Measurements from ENCODE around the gene TRANK1. TPM values are rescaled to one million over a fixed set of nuclear protein-coding genes. Genes with fewer than 3 reads are reported as not detected.

The TRANK1 gene
- total and polyA plus RNA-seq, 4 donors = 2.9 to 40.0 (median 10.2) TPM

GRCh38 chr3:36827133-36827532, 117.7 kb downstream of the TRANK1 start:
- H3K9me3 ChIP-seq (ENCODE audit: control insufficient read depth in 4 of 4, low read length in 3 of 4) = no peaks in the 10 kb centered on the region
- 96% methylated on average over 5 of the region's 5 CpGs for WGBS
- peaks cover 0 to 55% (median 47%) of the 10 kb centered on the region in 4 donors for H3K36me3 ChIP-seq (ENCODE audit: control insufficient read depth in 4 of 4, insufficient read depth in 3 of 4, low read depth in 1 of 4, low read length in 3 of 4)
- no peak overlapping the region for H3K4me3 ChIP-seq (ENCODE audit: low read depth in 1 of 3, low read length in 3 of 3)
- H3K27me3 ChIP-seq (ENCODE audit: control insufficient read depth in 4 of 4, insufficient read depth in 4 of 4, low read length in 3 of 4) = no peaks in the 10 kb centered on the region
- H3K9ac ChIP-seq (ENCODE audit: low read depth in 1 of 2, low read length in 2 of 2) = no peak overlapping the region
- H3K4me1 ChIP-seq (ENCODE audit: control insufficient read depth in 4 of 4, insufficient read depth in 4 of 4, low read length in 3 of 4) = no peaks in the 10 kb centered on the region
- DNase-seq (ENCODE audit: low spot score) = no peak
- no peak overlapping the region for H3K27ac ChIP-seq (ENCODE audit: low read depth in 1 of 2, low read length in 2 of 2)
- TF ChIP-seq ZBTB33 (IDR thresholded peaks at IDR 0.05) = no peak
- no peak for TF ChIP-seq RAD21 (IDR thresholded peaks at IDR 0.05)
- no peak for TF ChIP-seq CTCF (IDR thresholded peaks at IDR 0.05; ENCODE audit: low read depth, low read length, missing input control)

- no peak for DNase-seq (ENCODE audit: low spot score)
- WGBS = 97% methylated on average over 6 of the region's 6 CpGs
- Histone ChIP-seq H3K27me3 (ENCODE audit: control insufficient read depth in 4 of 4, insufficient read depth in 4 of 4, low read length in 3 of 4) (no peaks in the 10 kb centered on the region), H3K4me3 (ENCODE audit: low read depth in 1 of 3, low read length in 3 of 3) (no peak overlapping the region), H3K4me1 (ENCODE audit: control insufficient read depth in 4 of 4, insufficient read depth in 4 of 4, low read length in 3 of 4) (no peaks in the 10 kb centered on the region), H3K36me3 (ENCODE audit: control insufficient read depth in 4 of 4, insufficient read depth in 3 of 4, low read depth in 1 of 4, low read length in 3 of 4) (peaks cover 0 to 46% (median 39%) of the 10 kb centered on the region in 4 donors), H3K9ac (ENCODE audit: low read depth in 1 of 2, low read length in 2 of 2) (no peak overlapping the region), H3K9me3 (ENCODE audit: control insufficient read depth in 4 of 4, low read length in 3 of 4) (no peaks in the 10 kb centered on the region), H3K27ac (ENCODE audit: low read depth in 1 of 2, low read length in 2 of 2) (no peak overlapping the region)
- no peak for TF ChIP-seq HNF4A (conservative IDR thresholded peaks at IDR 0.05)
- TF ChIP-seq FOXA2 (IDR thresholded peaks at IDR 0.05) = no peak
These were observed 118.6 kb downstream of the TRANK1 start for GRCh38 chr3:36826240-36826639.

GRCh38 chr3:36824443-36824842, 120.4 kb downstream of the TRANK1 start:
- H3K9me3 ChIP-seq (ENCODE audit: control insufficient read depth in 4 of 4, low read length in 3 of 4) = no peaks in the 10 kb centered on the region
- H3K36me3 ChIP-seq (ENCODE audit: control insufficient read depth in 4 of 4, insufficient read depth in 3 of 4, low read depth in 1 of 4, low read length in 3 of 4) = peaks cover 0 to 35% (median 28%) of the 10 kb centered on the region in 4 donors
- no peaks in the 10 kb centered on the region for H3K4me1 ChIP-seq (ENCODE audit: control insufficient read depth in 4 of 4, insufficient read depth in 4 of 4, low read length in 3 of 4)
- H3K4me3 ChIP-seq (ENCODE audit: low read depth in 1 of 3, low read length in 3 of 3) = no peak overlapping the region
- WGBS = over 99% methylated on average over 4 of the region's 4 CpGs
- H3K27ac ChIP-seq (ENCODE audit: low read depth in 1 of 2, low read length in 2 of 2) = no peak overlapping the region
- DNase-seq (ENCODE audit: low spot score) = no peak
- H3K27me3 ChIP-seq (ENCODE audit: control insufficient read depth in 4 of 4, insufficient read depth in 4 of 4, low read length in 3 of 4) = no peaks in the 10 kb centered on the region
- no peak overlapping the region for H3K9ac ChIP-seq (ENCODE audit: low read depth in 1 of 2, low read length in 2 of 2)
- TF ChIP-seq JUND (IDR thresholded peaks at IDR 0.05) (no peak), NR2F2 (IDR thresholded peaks at IDR 0.05) (no peak), FOXA1 (IDR thresholded peaks at IDR 0.05) (no peak), RAD21 (IDR thresholded peaks at IDR 0.05) (no peak), FOXA2 (IDR thresholded peaks at IDR 0.05) (no peak), RXRA (IDR thresholded peaks at IDR 0.05) (no peak), CTCF (IDR thresholded peaks at IDR 0.05; ENCODE audit: low read depth, low read length, missing input control) (no peak), ZBTB33 (IDR thresholded peaks at IDR 0.05) (no peak), MAX (IDR thresholded peaks at IDR 0.05) (no peak), YY1 (IDR thresholded peaks at IDR 0.05) (no peak), HNF4G (IDR thresholded peaks at IDR 0.05) (no peak), REST (IDR thresholded peaks at IDR 0.05) (no peak), GABPA (IDR thresholded peaks at IDR 0.05 in 1 of 2, conservative IDR thresholded peaks at IDR 0.05 in 1 of 2) (no peak), TAF1 (conservative IDR thresholded peaks at IDR 0.05) (no peak), ATF3 (IDR thresholded peaks at IDR 0.05) (no peak)
